Kidney capillary endothelial cell (primary cell): ENCODE results near the gene CHSY3.

Experiments
- DNase-seq: peaks from one replicate; pipeline ENCODE4 v3.0.0-alpha.2; 2018; ENCODE audit warnings: low spot score

The CHSY3 gene

GRCh38 chr5:130024006-130024405 is 119.7 kb downstream of the CHSY3 start:
- DNase-seq, result no peak

- no peak for DNase-seq
Measured at GRCh38 chr5:130025511-130025910, 121.2 kb downstream of the CHSY3 start.

GRCh38 chr5:130032807-130033206 is 128.5 kb downstream of the CHSY3 start:
- no peak for DNase-seq

GRCh38 chr5:130034566-130035210 is 130.4 kb downstream of the CHSY3 start:
- DNase-seq, result peak; percentile 23

- no peak for DNase-seq
Measured at GRCh38 chr5:130035388-130035787, 131.1 kb downstream of the CHSY3 start.

GRCh38 chr5:130037905-130038304 is 133.6 kb downstream of the CHSY3 start:
- DNase-seq, result no peak

- DNase-seq, result no peak
Measured at GRCh38 chr5:130043834-130044233, 139.6 kb downstream of the CHSY3 start.

GRCh38 chr5:130045334-130045733 is 141.1 kb downstream of the CHSY3 start:
- DNase-seq, result no peak

- DNase-seq, result no peak
Measured at GRCh38 chr5:130050585-130050984, 146.3 kb downstream of the CHSY3 start.

GRCh38 chr5:130052752-130053151 is 148.5 kb downstream of the CHSY3 start:
- no peak for DNase-seq

- no peak for DNase-seq
Measured at GRCh38 chr5:130055572-130055971, 151.3 kb downstream of the CHSY3 start.

GRCh38 chr5:130061746-130062145 is 157.5 kb downstream of the CHSY3 start:
- no peak for DNase-seq

GRCh38 chr5:130063603-130064002 is 159.3 kb downstream of the CHSY3 start:
- DNase-seq, result no peak

- no peak for DNase-seq
Measured at GRCh38 chr5:130064484-130064883, 160.2 kb downstream of the CHSY3 start.

- DNase-seq, result no peak
Measured at GRCh38 chr5:130065617-130066016, 161.4 kb downstream of the CHSY3 start.

GRCh38 chr5:130066644-130067043 is 162.4 kb downstream of the CHSY3 start:
- DNase-seq, result no peak

GRCh38 chr5:130067364-130067763 is 163.1 kb downstream of the CHSY3 start:
- no peak for DNase-seq

GRCh38 chr5:130068101-130068500 is 163.8 kb downstream of the CHSY3 start:
- DNase-seq, result no peak

- DNase-seq, result no peak
Measured at GRCh38 chr5:130068988-130069387, 164.7 kb downstream of the CHSY3 start.

- no peak for DNase-seq
Measured at GRCh38 chr5:130074820-130075219, 170.6 kb downstream of the CHSY3 start.

GRCh38 chr5:130077007-130077406 is 172.7 kb downstream of the CHSY3 start:
- DNase-seq, result no peak

GRCh38 chr5:130078661-130079060 is 174.4 kb downstream of the CHSY3 start:
- no peak for DNase-seq

GRCh38 chr5:130090569-130091270 is 186.5 kb downstream of the CHSY3 start:
- DNase-seq, result no peak

GRCh38 chr5:130092991-130093390 is 188.7 kb downstream of the CHSY3 start:
- DNase-seq, result no peak
